Smooth muscle cell (in vitro differentiated cells): ENCODE results near the gene ZNHIT6. TPM values are rescaled to one million over a fixed set of nuclear protein-coding genes. Genes with fewer than 3 reads are reported as not detected.

Source experiments
- DNase-seq: peaks from one replicate; lab custom pipeline; 2025; ENCODE audit not compliant: unreplicated experiment; lab: John Stamatoyannopoulos, UW
- H2AFZ ChIP-seq: fragments of 200-600 bp; sonication (generic); 2 replicates; pipeline ENCODE4 v1.6.0; 2016; ENCODE audit warnings: antibody characterized with exemption, low read depth, mild to moderate bottlenecking
- H3F3A ChIP-seq: fragments of 200-600 bp; sonication (generic); 2 replicates; pipeline ENCODE4 v1.6.0; 2017; ENCODE audit warnings: antibody characterized with exemption, low read depth
- H3K27ac ChIP-seq: fragments of 200-600 bp; sonication (generic); 2 replicates; pipeline ENCODE4 v1.5.1; 2016; ENCODE audit warnings: low read depth, mild to moderate bottlenecking
- H3K27me3 ChIP-seq: fragments of 200-600 bp; sonication (generic); 2 replicates; pipeline ENCODE4 v1.6.1; 2016; ENCODE audit warnings: low read depth, mild to moderate bottlenecking
- H3K36me3 ChIP-seq: fragments of 200-600 bp; sonication (generic); 2 replicates; pipeline ENCODE4 v1.5.1; 2016; ENCODE audit warnings: low read depth
- H3K4me1 ChIP-seq: fragments of 200-600 bp; sonication (generic); 2 replicates; pipeline ENCODE4 v1.5.1; 2016; ENCODE audit warnings: low read depth
- H3K4me2 ChIP-seq: fragments of 200-600 bp; sonication (generic); 2 replicates; pipeline ENCODE4 v1.6.0; 2016; ENCODE audit warnings: mild to moderate bottlenecking
- H3K4me3 ChIP-seq: fragments of 200-600 bp; sonication (generic); 2 replicates; pipeline ENCODE4 v1.5.1; 2016; ENCODE audit warnings: mild to moderate bottlenecking
- H3K79me2 ChIP-seq: fragments of 200-600 bp; sonication (generic); 2 replicates; pipeline ENCODE4 v1.6.0; 2016; ENCODE audit warnings: low read depth, mild to moderate bottlenecking
- H3K9ac ChIP-seq: fragments of 200-600 bp; sonication (generic); 2 replicates; pipeline ENCODE4 v1.6.0; 2016; ENCODE audit warnings: low read depth
- H3K9me3 ChIP-seq: fragments of 200-600 bp; sonication (generic); replicated peaks from 2 replicates; pipeline ENCODE4 v1.5.1; 2016; ENCODE audit warnings: low read depth
- H4K20me1 ChIP-seq: fragments of 200-600 bp; sonication (generic); 2 replicates; pipeline ENCODE4 v1.6.0; 2016; ENCODE audit warnings: low read depth
- CTCF ChIP-seq: fragments of 200-600 bp; sonication (generic); IDR thresholded peaks from 2 replicates; pipeline ENCODE4 v1.5.1; 2017; ENCODE audit warnings: borderline replicate concordance, mild to moderate bottlenecking, antibody characterized with exemption; ENCODE audit not compliant: insufficient read depth, poor library complexity, severe bottlenecking
- WGBS: methylation state at CpG from one replicate; pipeline ENCODE4 v1.1.7; 2016; ENCODE audit warnings: low lambda C conversion rate; 5-methylcytosine and 5-hydroxymethylcytosine counted together
- polyA plus RNA-seq: library from polyadenylated mRNA; unstranded; fragments of >200 nt; fragmentation: Nextera tagmentation; extraction: Ambion mirVana; gene quantifications from 2 replicates; pipeline ENCODE4 v1.2.1, GENCODE V29; 2016
- total RNA-seq: library from RNA; depleted of rRNA; stranded (reverse); fragments of >200 nt; gene quantifications from 2 replicates; pipeline ENCODE4 v1.2.3, GENCODE V29; 2014

Gene ZNHIT6
- total and polyA plus RNA-seq, 2 experiments from 2014 or later, result 15.0 to 15.5 TPM

- Histone ChIP-seq H3K36me3 (peaks cover 14% of the 10 kb centered on the region), H2AFZ (no peak overlapping the region), H3K27ac (no peak overlapping the region)
Measured at GRCh38 chr1:85672031-85672660, 36.1 kb downstream of the ZNHIT6 start.

GRCh38 chr1:85665932-85666331 lies 42.3 kb downstream of the ZNHIT6 start:
- Histone ChIP-seq H3K27ac (no peak overlapping the region), H3K79me2 (no peaks in the 10 kb centered on the region), H3K9me3 (no peaks in the 10 kb centered on the region), H3K27me3 (no peaks in the 10 kb centered on the region), H2AFZ (no peak overlapping the region), H3K4me2 (no peak overlapping the region), H4K20me1 (no peaks in the 10 kb centered on the region), H3F3A (no peaks in the 10 kb centered on the region), H3K9ac (no peak overlapping the region), H3K4me1 (no peaks in the 10 kb centered on the region), H3K4me3 (no peak overlapping the region), H3K36me3 (peaks cover 3% of the 10 kb centered on the region)
- TF ChIP-seq CTCF, result no peak
- DNase-seq, result no peak
- 97% methylated on average over 1 of the region's 1 CpG for WGBS

More at GRCh38 chr1:85672031-85672660, 36.1 kb downstream of the ZNHIT6 start:
- H3K9ac ChIP-seq, result no peak overlapping the region
- no peak for TF ChIP-seq CTCF
- H3F3A ChIP-seq, result no peaks in the 10 kb centered on the region
- H3K4me2 ChIP-seq, result no peak overlapping the region
- no peaks in the 10 kb centered on the region for H4K20me1 ChIP-seq
- no peak for DNase-seq
- no peaks in the 10 kb centered on the region for H3K4me1 ChIP-seq
- H3K4me3 ChIP-seq, result no peak overlapping the region
- no peaks in the 10 kb centered on the region for H3K27me3 ChIP-seq
- no peaks in the 10 kb centered on the region for H3K9me3 ChIP-seq
- WGBS, result 97% methylated on average over 1 of the region's 1 CpG
- H3K79me2 ChIP-seq, result no peaks in the 10 kb centered on the region

GRCh38 chr1:85663382-85663781 lies 44.9 kb downstream of the ZNHIT6 start:
- 95% methylated on average over 2 of the region's 2 CpGs for WGBS

More at GRCh38 chr1:85663382-85663781, 44.9 kb downstream of the ZNHIT6 start:
- DNase-seq, result no peak
- no peak overlapping the region for H2AFZ ChIP-seq
- TF ChIP-seq CTCF, result no peak
- no peaks in the 10 kb centered on the region for H3K27me3 ChIP-seq
- H3K4me3 ChIP-seq, result no peak overlapping the region
- H3K79me2 ChIP-seq, result no peaks in the 10 kb centered on the region
- H3K27ac ChIP-seq, result no peak overlapping the region
- no peaks in the 10 kb centered on the region for H3K4me1 ChIP-seq
- no peaks in the 10 kb centered on the region for H3F3A ChIP-seq
- no peaks in the 10 kb centered on the region for H3K9me3 ChIP-seq
- no peaks in the 10 kb centered on the region for H4K20me1 ChIP-seq
- no peaks in the 10 kb centered on the region for H3K36me3 ChIP-seq
- H3K4me2 ChIP-seq, result no peak overlapping the region
- H3K9ac ChIP-seq, result no peak overlapping the region
